ENCODE results near the gene STXBP1. TPM values are rescaled to one million over a fixed set of nuclear protein-coding genes. Genes with fewer than 3 reads are reported as not detected.
"Not testable (repeated sequence)": the region's sequence is repeated elsewhere in the genome, so short reads cannot be mapped to it uniquely, and the experiment has no call there.

STXBP1 gene
- total RNA-seq, 1 experiment from 2014 or later = 40.4 TPM

GRCh38 chr9:127613583-127613954, 1.5 kb downstream of the STXBP1 start:
- DNase-seq (ENCODE audit: low read depth) = no peak

- DNase-seq (ENCODE audit: low read depth) = no peak
Measured at GRCh38 chr9:127614961-127615360, 2.9 kb downstream of the STXBP1 start.

DNA sequence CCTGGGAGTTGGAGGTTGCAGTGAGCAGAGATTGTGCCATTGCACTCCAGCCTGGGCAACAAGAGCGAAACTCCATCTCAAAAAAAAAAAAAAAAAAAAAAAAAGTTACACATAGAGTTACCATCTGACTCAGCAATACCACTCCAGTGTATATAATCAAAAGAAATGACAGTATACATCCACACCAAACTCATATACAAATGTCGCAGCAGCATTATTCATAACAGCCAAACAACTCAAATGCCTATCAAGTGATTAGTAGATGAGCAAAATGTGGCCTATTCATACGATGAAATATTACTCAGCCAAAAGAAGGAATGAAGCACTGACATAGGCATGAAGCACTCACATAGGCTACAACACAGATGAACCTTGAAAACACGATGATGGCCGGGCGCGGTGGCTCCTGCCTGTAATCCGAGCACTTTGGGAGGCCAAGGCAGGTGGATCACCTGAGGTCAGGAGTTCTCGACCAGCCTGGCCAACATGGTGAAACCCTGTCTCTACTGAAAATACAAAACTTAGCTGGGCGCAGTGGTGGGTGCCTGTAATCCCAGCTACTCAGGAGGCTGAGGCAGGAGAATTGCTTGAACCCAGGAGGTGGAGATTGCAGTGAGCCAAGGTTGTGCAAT, 9.4 kb downstream of the STXBP1 start:
- not testable (repeated sequence) for DNase-seq (ENCODE audit: low read depth)

GRCh38 chr9:127626752-127627493, 14.8 kb downstream of the STXBP1 start:
- no peak for DNase-seq (ENCODE audit: low read depth)

DNA sequence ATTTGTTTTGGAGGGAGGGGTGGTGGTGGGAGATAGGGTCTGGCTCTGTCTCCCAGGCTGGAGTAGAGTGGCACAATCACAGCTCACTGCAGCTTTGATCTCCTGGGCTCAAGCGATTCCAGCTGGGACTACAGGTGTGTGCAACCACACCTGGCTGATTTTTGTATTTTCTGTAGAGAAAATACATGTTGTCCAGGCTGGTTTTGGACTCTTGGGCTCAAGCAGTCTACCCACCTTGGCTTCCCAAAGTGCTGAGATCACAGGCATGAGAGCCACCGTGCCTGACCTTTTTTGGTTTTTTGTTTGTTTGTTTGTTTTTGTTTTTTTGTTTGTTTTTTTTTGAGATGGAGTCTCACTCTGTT, 15.4 kb downstream of the STXBP1 start:
- DNase-seq (ENCODE audit: low read depth) = no peak

- DNase-seq (ENCODE audit: low read depth) = no peak
Measured at GRCh38 chr9:127628758-127629467, 16.8 kb downstream of the STXBP1 start.

DNA sequence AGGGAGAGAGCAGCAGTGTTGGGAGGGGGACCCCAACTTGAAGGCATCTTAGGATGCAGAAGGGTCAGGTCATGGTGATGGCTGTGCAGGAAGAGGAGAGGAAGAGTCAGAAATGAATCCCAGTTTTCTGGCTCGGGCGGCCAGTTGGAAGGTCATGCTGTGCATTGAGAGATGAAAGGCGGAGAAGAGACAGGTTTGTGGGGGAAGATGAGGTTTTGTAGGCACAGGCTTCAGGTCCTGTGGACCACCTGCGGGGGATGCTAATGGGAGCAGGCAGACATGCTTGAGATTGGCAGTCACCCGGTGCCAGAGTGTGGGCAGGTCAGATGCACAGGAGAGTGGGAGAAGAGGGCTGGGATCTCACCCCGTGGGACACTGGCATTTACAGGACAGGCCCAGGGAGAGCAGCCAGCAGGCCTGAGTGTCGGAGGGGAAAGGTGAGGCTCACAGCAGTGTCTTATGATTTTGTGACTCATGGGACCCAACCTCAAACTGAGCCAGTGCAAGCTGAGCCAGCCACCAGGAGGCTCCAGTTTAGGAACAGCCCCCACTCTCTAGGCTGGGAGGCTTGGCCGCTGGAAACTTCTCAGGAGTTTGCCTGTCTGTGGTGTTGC, 17.5 kb downstream of the STXBP1 start:
- no peak for DNase-seq (ENCODE audit: low read depth)

DNA sequence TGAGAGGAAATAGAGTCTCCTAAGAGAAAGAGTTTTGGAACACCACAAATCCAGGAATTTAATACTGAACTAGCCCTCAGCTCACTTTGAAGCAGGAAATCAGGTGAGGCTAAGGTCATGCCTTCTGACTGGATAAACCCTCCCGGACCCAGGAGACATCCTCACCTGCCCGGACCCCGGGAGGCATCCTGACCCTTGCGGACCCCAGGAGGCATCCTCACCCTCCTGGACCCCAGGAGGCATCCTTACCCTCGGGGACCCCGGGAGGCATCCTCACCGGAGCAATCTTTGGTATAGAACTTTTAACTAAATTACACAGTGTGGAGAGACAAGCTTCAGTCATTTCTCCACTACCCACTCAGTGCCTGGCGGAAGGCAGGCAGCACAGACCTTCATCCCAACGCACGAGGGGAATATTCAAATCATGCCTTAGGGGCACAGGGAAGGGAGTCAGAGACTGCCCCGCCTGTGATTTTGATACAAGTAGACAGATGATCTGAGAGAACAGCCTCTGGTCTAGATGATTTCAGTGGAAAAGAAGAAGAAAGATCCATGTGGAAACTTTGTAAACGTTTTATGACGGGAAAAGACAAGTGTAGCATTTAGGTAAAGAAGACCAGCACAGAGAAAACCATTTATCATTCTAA, 21.3 kb downstream of the STXBP1 start:
- no peak for DNase-seq (ENCODE audit: low read depth)

- no peak for DNase-seq (ENCODE audit: low read depth)
Measured at GRCh38 chr9:127634021-127634420, 21.9 kb downstream of the STXBP1 start.

DNA sequence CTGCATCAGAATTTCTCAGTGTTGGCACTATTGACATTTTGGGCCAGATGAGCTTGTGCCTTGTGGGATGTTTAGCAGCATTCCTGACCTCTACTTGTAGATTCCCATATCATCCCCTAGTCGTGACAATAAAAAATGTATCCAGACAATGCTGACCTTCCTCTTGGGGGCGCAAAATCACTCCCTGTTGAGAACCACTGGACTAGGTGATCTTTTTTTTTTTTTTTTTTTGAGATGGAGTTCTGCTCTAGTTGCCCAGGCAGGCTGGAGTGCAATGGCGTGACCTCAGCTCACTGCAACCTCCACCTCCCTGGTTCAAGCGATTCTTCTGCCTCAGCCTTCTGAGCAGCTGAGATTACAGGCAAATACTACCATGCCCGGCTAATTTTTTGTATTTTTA, 22.6 kb downstream of the STXBP1 start:
- peak; percentile 31 for DNase-seq (ENCODE audit: low read depth)

GRCh38 chr9:127635201-127635735, 23.2 kb downstream of the STXBP1 start:
- no peak for DNase-seq (ENCODE audit: low read depth)

DNA sequence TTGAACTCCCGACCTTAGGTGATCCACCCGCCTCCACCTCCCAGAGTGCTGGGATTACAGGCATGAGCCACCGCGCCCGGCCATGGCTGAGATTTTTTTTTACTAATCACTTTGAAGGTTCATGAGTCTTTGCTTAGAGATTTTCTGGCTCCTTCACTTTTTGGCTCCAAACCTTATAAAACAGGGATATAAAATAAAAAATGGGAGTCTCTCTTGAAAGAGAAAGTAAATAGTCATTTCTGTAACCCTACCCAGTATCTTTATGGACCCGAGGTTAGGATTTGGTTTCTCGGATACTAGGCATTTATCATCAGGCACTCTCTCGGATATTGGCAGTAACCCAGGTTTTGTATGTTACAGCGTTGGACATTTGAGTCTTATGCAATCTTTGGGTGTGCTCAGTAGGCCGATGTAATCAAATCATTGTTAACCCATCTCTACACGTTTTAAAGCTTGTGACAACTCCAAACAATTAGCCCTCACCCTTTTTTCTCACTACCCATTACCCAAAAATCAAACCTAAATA, 25.3 kb downstream of the STXBP1 start:
- peak; percentile 84 for DNase-seq (ENCODE audit: low read depth)

GRCh38 chr9:127640908-127641545, 28.9 kb downstream of the STXBP1 start:
- no peak for DNase-seq (ENCODE audit: low read depth)

GRCh38 chr9:127642082-127642740, 30.1 kb downstream of the STXBP1 start:
- DNase-seq (ENCODE audit: low read depth) = no peak

DNA sequence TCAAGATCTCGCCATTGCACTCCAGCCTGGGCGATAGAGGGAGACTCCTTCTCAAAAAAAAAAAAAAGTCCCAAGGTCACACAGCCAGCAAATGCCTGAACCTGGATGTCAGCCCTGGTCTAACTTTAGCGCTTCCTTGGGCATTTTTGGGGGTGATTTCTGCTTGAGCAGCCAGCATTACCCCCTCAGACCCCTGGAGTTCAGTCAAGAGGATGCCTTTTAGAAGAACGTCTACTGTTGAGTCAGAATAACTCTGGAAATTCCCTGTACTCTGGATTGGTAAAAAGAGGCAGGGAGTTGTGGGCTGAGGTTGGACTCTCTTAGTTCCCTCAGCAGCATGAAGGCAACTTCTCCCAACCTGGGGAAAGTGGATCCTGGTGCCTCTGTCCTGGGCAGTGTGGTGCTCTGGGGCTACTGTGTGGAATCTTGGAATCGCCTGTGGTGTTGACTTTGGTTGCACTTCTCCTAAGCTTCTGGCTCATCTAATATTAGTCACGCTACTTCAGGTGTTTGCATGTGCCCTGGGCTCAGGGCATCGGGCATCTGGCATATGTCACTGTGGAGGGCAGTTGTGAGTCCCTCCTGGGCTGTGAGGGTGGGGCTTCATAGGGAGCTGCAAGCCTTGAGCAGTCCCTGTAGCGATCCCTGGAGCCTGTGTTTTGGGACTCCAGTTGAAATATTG, 32.2 kb downstream of the STXBP1 start:
- no peak for DNase-seq (ENCODE audit: low read depth)

DNA sequence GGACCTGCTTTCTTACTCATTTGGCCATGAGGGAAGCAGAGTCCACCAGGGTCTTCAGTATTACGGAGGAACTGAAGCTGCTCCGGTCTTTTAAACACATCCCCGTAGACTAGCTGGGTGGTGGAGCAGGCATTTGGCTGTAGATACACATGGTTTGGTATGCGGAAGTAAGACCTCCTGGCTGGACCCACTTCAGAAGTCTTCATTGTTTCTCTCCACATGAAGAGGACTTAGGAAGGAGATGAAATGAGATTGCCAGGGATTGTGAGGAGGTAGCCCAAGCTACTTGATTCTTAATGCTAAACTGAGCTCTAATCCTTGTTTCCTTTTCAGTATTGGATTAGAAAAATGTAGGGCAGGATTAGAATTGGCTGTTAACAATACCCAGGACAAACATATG, 32.9 kb downstream of the STXBP1 start:
- peak; percentile 43 for DNase-seq (ENCODE audit: low read depth)

- no peak for DNase-seq (ENCODE audit: low read depth)
Measured at GRCh38 chr9:127647451-127647850, 35.4 kb downstream of the STXBP1 start.

DNA sequence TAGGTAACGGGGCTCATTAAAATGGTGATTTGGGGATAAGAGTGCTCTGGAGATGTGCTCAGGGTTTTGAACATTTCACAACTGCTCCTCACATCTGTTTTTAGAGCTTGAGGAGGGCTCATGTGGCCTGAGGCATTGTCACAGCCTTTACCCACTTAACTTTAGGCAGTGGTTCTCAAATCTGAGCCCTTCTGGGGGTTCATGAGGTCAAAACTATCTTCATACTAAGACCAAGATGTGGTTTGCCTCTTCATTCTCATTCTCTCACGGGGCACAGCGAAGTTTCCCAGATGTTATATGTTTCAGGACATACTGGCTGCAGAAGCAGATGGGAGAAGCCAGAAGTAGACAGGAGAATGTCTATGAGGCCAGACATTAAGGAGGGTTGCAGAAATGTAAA, 38.4 kb downstream of the STXBP1 start:
- no peak for DNase-seq (ENCODE audit: low read depth)

- DNase-seq (ENCODE audit: low read depth) = no peak
Measured at GRCh38 chr9:127651697-127652610, 39.9 kb downstream of the STXBP1 start.

All from LHCN-M2 (cell line).